Measurements from ENCODE around the gene TRIM51. TPM values are rescaled to one million over a fixed set of nuclear protein-coding genes. Genes with fewer than 3 reads are reported as not detected.

Gene TRIM51
- total and polyA plus RNA-seq, 2 of the 8 experiments (the other 6 are each of a cell fraction or from before 2014, with no cell fraction given): not detected

DNA sequence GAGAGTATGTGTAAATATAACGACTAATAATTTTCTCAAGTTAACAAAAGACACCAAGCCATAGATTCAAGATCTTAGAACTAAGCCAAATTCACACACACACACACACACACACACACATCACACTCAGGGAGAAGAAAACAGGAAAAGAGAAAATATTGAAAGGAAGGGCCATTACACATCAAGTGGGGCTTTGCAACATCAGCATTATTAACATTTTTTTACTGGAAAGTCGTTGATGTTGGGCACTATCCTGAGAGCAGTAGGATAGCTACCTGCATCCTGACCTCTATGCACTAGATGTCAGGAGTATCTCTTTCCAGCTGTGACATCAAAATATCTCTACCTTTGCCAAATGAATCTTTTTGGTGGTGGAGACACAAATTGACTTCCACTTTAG lies 35.6 kb upstream of the TRIM51 start:
- Histone ChIP-seq H3K4me1 (replicated peaks in 1 of 4; ENCODE audit: control insufficient read depth in 3 of 4, insufficient read depth in 4 of 4, low read length in 3 of 4) (no peaks in the 10 kb centered on the region), H2BK120ac (replicated peaks; ENCODE audit: low read depth, low read length) (no peak overlapping the region), H3K4me3 (ENCODE audit: extremely low read depth in 1 of 4, insufficient read depth in 2 of 4, low read depth in 3 of 4, low read length in 4 of 4) (no peak overlapping the region), H2BK5ac (ENCODE audit: low read depth, low read length) (no peak overlapping the region), H3K27ac (ENCODE audit: low read depth, low read length) (no peak overlapping the region), H4K8ac (ENCODE audit: extremely low read depth, insufficient read depth, low read length) (no peak overlapping the region), H3K79me1 (ENCODE audit: low read depth, low read length) (no peaks in the 10 kb centered on the region), H3K27me3 (replicated peaks in 1 of 4; ENCODE audit: control insufficient read depth in 3 of 4, extremely low read depth in 1 of 4, insufficient read depth in 3 of 4, low read length in 3 of 4) (no peaks in the 10 kb centered on the region), H3K23me2 (ENCODE audit: low read depth, low read length) (peaks cover 1% of the 10 kb centered on the region; the same call in 1 of the 2 replicates), H2AFZ (ENCODE audit: low read length) (no peak overlapping the region), H3K4ac (replicated peaks; ENCODE audit: insufficient read length, low read depth, low read length) (no peak overlapping the region), H3K56ac (replicated peaks; ENCODE audit: insufficient read length, low read depth, low read length) (no peak overlapping the region), H3K14ac (ENCODE audit: insufficient read length) (no peak overlapping the region), H3K9ac (replicated peaks in 1 of 4; ENCODE audit: extremely low read depth in 1 of 4, low read depth in 3 of 4, low read length in 3 of 4) (no peak overlapping the region), H3K9me3 (ENCODE audit: insufficient read depth in 2 of 2, low read depth in 1 of 2, low read length in 1 of 2) (peaks cover 30 to 35% of the 10 kb centered on the region in 2 experiments), H4K20me1 (replicated peaks in 1 of 2; ENCODE audit: control insufficient read depth in 1 of 2, insufficient read depth in 2 of 2, low read length in 2 of 2) (no peaks in the 10 kb centered on the region), H2BK12ac (ENCODE audit: low read depth, low read length) (no peak overlapping the region), H3K23ac (ENCODE audit: insufficient read length) (no peak overlapping the region), H2BK15ac (ENCODE audit: low read length) (no peak overlapping the region), H2BK20ac (ENCODE audit: low read length) (no peak overlapping the region), H4K5ac (ENCODE audit: insufficient read length, low read depth, low read length) (no peak overlapping the region), H3K79me2 (ENCODE audit: control insufficient read depth in 1 of 2, insufficient read depth in 2 of 2, low read length in 2 of 2) (no peaks in the 10 kb centered on the region), H4K91ac (replicated peaks; ENCODE audit: insufficient read length, low read length) (no peak overlapping the region), H2AK5ac (ENCODE audit: low read depth, low read length) (no peak overlapping the region), H3K36me3 (ENCODE audit: control insufficient read depth in 2 of 4, insufficient read depth in 4 of 4, low read length in 3 of 4) (no peaks in the 10 kb centered on the region; a peak in 1 of 8 replicates), H3K18ac (ENCODE audit: extremely low read depth, low read length) (no peak overlapping the region), H3K4me2 (ENCODE audit: insufficient read depth in 1 of 2, low read depth in 2 of 2, low read length in 2 of 2) (no peak overlapping the region)
- DNase-seq (ENCODE audit: low read depth in 1 of 2, low spot score in 2 of 2): no peak
- ChIA-PET POLR2A (ENCODE audit: partially characterized antibody) (no interaction called here), CTCF (ENCODE audit: partially characterized antibody) (interaction anchor here (0.6 kb wide), 1 partner anchor 132 kb away, joined by 4 read pairs; no protein-coding TSS in a partner anchor)
- WGBS, 2 experiments (ENCODE audit: extremely low coverage in 1 of 2, insufficient coverage in 1 of 2, insufficient read length in 1 of 2, insufficient replicate concordance in 2 of 2, low coverage in 1 of 2, low lambda C conversion rate in 2 of 2, missing lambda C conversion rate in 1 of 2): 57% methylated on average over 2 of the region's 2 CpGs; no CpG with 5 or more reads in 1 of the 2 experiments
- no peak for FAIRE-seq
- TF ChIP-seq MAX (IDR thresholded peaks at IDR 0.05): no peak
